ENCODE data around the gene TRIM14.

DNA sequence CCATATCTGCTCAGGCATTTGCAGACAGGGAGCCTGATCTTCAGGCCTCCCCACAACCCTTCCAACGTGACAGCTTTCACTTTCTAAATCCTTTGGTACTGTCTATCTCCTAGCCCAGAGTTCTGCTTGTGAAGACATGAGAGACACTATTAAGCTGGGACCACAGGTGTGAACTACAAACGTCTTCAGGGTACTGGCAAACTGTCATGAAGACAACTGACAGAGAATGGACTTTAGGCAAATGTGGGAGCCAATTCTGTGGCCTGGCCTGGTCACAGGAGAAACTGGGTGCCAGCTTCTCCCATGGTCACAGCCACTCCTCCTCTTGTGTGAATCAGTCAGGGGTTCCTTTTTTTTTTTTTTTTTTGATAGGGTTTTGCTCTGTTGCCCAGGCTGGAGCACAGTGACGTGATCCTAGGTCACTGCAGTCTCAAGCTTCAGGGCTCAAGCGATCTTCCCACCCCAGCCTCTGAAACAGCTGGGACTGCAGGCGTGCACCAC, 10.4 kb downstream of the TRIM14 start:
- TF ChIP-seq POLR2A (IDR thresholded peaks at IDR 0.05; ENCODE audit: low read length) (no peak), EP300 (IDR thresholded peaks at IDR 0.05) (no peak), CHD2 (IDR thresholded peaks at IDR 0.05; ENCODE audit: low read length, partially characterized antibody) (no peak), RCOR1 (IDR thresholded peaks at IDR 0.05; ENCODE audit: low read depth, low read length) (no peak), JUN (IDR thresholded peaks at IDR 0.05) (no peak), RFX5 (IDR thresholded peaks at IDR 0.05) (no peak), MAFK (IDR thresholded peaks at IDR 0.05; ENCODE audit: partially characterized antibody) (no peak), MYC (IDR thresholded peaks at IDR 0.05; ENCODE audit: borderline replicate concordance, low read length) (no peak)
- TF ChIP-seq, protein P1, sequence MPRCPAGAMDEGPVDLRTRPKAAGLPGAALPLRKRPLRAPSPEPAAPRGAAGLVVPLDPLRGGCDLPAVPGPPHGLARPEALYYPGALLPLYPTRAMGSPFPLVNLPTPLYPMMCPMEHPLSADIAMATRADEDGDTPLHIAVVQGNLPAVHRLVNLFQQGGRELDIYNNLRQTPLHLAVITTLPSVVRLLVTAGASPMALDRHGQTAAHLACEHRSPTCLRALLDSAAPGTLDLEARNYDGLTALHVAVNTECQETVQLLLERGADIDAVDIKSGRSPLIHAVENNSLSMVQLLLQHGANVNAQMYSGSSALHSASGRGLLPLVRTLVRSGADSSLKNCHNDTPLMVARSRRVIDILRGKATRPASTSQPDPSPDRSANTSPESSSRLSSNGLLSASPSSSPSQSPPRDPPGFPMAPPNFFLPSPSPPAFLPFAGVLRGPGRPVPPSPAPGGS (IDR thresholded peaks at IDR 0.05), result no peak
- TF ChIP-seq, protein P2, sequence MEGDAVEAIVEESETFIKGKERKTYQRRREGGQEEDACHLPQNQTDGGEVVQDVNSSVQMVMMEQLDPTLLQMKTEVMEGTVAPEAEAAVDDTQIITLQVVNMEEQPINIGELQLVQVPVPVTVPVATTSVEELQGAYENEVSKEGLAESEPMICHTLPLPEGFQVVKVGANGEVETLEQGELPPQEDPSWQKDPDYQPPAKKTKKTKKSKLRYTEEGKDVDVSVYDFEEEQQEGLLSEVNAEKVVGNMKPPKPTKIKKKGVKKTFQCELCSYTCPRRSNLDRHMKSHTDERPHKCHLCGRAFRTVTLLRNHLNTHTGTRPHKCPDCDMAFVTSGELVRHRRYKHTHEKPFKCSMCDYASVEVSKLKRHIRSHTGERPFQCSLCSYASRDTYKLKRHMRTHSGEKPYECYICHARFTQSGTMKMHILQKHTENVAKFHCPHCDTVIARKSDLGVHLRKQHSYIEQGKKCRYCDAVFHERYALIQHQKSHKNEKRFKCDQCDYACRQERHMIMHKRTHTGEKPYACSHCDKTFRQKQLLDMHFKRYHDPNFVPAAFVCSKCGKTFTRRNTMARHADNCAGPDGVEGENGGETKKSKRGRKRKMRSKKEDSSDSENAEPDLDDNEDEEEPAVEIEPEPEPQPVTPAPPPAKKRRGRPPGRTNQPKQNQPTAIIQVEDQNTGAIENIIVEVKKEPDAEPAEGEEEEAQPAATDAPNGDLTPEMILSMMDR (IDR thresholded peaks at IDR 0.05), result no peak
- TF ChIP-seq, protein P3, sequence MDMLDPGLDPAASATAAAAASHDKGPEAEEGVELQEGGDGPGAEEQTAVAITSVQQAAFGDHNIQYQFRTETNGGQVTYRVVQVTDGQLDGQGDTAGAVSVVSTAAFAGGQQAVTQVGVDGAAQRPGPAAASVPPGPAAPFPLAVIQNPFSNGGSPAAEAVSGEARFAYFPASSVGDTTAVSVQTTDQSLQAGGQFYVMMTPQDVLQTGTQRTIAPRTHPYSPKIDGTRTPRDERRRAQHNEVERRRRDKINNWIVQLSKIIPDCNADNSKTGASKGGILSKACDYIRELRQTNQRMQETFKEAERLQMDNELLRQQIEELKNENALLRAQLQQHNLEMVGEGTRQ (IDR thresholded peaks at IDR 0.05), result no peak
- TF ChIP-seq, protein P4, sequence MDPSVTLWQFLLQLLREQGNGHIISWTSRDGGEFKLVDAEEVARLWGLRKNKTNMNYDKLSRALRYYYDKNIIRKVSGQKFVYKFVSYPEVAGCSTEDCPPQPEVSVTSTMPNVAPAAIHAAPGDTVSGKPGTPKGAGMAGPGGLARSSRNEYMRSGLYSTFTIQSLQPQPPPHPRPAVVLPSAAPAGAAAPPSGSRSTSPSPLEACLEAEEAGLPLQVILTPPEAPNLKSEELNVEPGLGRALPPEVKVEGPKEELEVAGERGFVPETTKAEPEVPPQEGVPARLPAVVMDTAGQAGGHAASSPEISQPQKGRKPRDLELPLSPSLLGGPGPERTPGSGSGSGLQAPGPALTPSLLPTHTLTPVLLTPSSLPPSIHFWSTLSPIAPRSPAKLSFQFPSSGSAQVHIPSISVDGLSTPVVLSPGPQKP (IDR thresholded peaks at IDR 0.05; ENCODE audit: low read depth, low read length), result no peak
- TF ChIP-seq, protein P5, sequence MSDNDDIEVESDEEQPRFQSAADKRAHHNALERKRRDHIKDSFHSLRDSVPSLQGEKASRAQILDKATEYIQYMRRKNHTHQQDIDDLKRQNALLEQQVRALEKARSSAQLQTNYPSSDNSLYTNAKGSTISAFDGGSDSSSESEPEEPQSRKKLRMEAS (IDR thresholded peaks at IDR 0.05), result no peak
